CD4-positive, CD25-positive, alpha-beta regulatory T cell (primary cell): ENCODE data around the gene KRTAP10-12. TPM values are rescaled to one million over a fixed set of nuclear protein-coding genes. Genes with fewer than 3 reads are reported as not detected.

ENCODE experiments used
- ATAC-seq, 2 donors: fragments of 150-1000 bp; cut with Tn5 transposase; one replicate each; pipeline ENCODE4 v1.10.0; 2021; ENCODE audit warnings: low read depth in 2 of 2, moderate number of reproducible peaks in 2 of 2, moderate library complexity in 1 of 2
- DNase-seq, 3 donors: peaks; one replicate each; pipeline versions ENCODE4 v3.0.0 to v3.0.0-alpha.2; 2012 to 2022; ENCODE audit warnings: mixed read lengths in 1 of 3
- H3K27ac ChIP-seq: one replicate; pipeline ENCODE4 v1.7.0; 2013; ENCODE audit warnings: mild to moderate bottlenecking, low read length; ENCODE audit not compliant: insufficient read depth, poor library complexity, severe bottlenecking
- H3K27me3 ChIP-seq: one replicate; pipeline ENCODE4 v1.7.0; 2013; ENCODE audit warnings: low read length; ENCODE audit not compliant: control insufficient read depth, insufficient read depth
- H3K36me3 ChIP-seq: one replicate; pipeline ENCODE4 v1.7.0; 2013; ENCODE audit warnings: mild to moderate bottlenecking, low read length, moderate library complexity; ENCODE audit not compliant: control insufficient read depth, insufficient read depth
- H3K4me1 ChIP-seq: 2 replicates; pipeline ENCODE4 v1.7.0; 2013; ENCODE audit warnings: mild to moderate bottlenecking, low read length; ENCODE audit not compliant: insufficient read depth, control insufficient read depth, poor library complexity, severe bottlenecking
- H3K4me3 ChIP-seq: one replicate; pipeline ENCODE4 v1.7.0; 2013; ENCODE audit warnings: low read depth, mild to moderate bottlenecking, low read length, moderate library complexity
- H3K9me3 ChIP-seq, 2 experiments: 1 replicate in 1 of 2; 2 replicates in 1 of 2; pipeline ENCODE4 v1.7.0; 2013; ENCODE audit warnings: low read length in 2 of 2, mild to moderate bottlenecking in 1 of 2, moderate library complexity in 1 of 2; ENCODE audit not compliant: control insufficient read depth in 2 of 2
- H3K27ac Mint-ChIP-seq, 3 donors: one replicate each; pipeline ENCODE4 v1.8.0; 2020 to 2022; ENCODE audit warnings: mild to moderate bottlenecking in 3 of 3, mixed read lengths in 3 of 3, moderate library complexity in 2 of 3
- H3K27me3 Mint-ChIP-seq: one replicate; pipeline ENCODE4 v1.8.0; 2022; ENCODE audit warnings: mild to moderate bottlenecking, mixed read lengths
- H3K36me3 Mint-ChIP-seq: one replicate; pipeline ENCODE4 v1.8.0; 2020; ENCODE audit warnings: mixed read lengths
- H3K4me1 Mint-ChIP-seq, 4 donors: one replicate each; pipeline ENCODE4 v1.8.0; 2020 to 2022; ENCODE audit warnings: mixed read lengths in 4 of 4, mild to moderate bottlenecking in 1 of 4
- H3K4me3 Mint-ChIP-seq, 4 donors: one replicate each; pipeline ENCODE4 v1.8.0; 2020 to 2022; ENCODE audit warnings: mild to moderate bottlenecking in 4 of 4, mixed read lengths in 4 of 4, moderate library complexity in 3 of 4
- H3K9me3 Mint-ChIP-seq, 7 donors: one replicate each; pipeline ENCODE4 v1.8.0; 2020 to 2022; ENCODE audit warnings: mixed read lengths in 7 of 7, mild to moderate bottlenecking in 3 of 7, moderate library complexity in 2 of 7
- polyA plus RNA-seq, 4 donors: library from polyadenylated mRNA; unstranded; fragments of 300-500 nt; fragmentation: Illumina TruSeq; gene quantifications; one replicate each; pipeline ENCODE4 v1.2.3, GENCODE V29; 2021
- total RNA-seq: library from RNA; stranded (reverse); gene quantifications from one replicate; pipeline ENCODE4 v1.2.3, GENCODE V29; 2022

KRTAP10-12 gene
- total and polyA plus RNA-seq, 5 donors from 2014 or later, result not detected

GRCh38 chr21:44653123-44653522, 43.8 kb upstream of the KRTAP10-12 start:
- Mint-ChIP-seq H3K27ac (peak overlapping the region in 1 of 3 donors; percentile 72), H3K36me3 (peaks cover 8% of the 10 kb centered on the region), H3K4me3 (no peak overlapping the region), H3K9me3 (peaks cover 0 to 26% (median 5%) of the 10 kb centered on the region in 7 donors), H3K27me3 (peaks cover 4% of the 10 kb centered on the region), H3K4me1 (peaks cover 5 to 32% (median 13%) of the 10 kb centered on the region in 4 donors)
- ATAC-seq, result no peak
- H3K27me3 ChIP-seq, result no peaks in the 10 kb centered on the region
- H3K27ac ChIP-seq, result no peak overlapping the region
- H3K9me3 ChIP-seq, result peaks cover 5 to 19% of the 10 kb centered on the region in 2 experiments
- H3K4me1 ChIP-seq, result peaks cover 13% of the 10 kb centered on the region
- no peak overlapping the region for H3K4me3 ChIP-seq
- no peak for DNase-seq
- H3K36me3 ChIP-seq, result no peaks in the 10 kb centered on the region

GRCh38 chr21:44653656-44654575, 43.1 kb upstream of the KRTAP10-12 start:
- Histone ChIP-seq H3K4me3 (no peak overlapping the region), H3K4me1 (peaks cover 21% of the 10 kb centered on the region), H3K27me3 (no peaks in the 10 kb centered on the region), H3K27ac (no peak overlapping the region), H3K9me3 (peaks cover 5 to 19% of the 10 kb centered on the region in 2 experiments), H3K36me3 (no peaks in the 10 kb centered on the region)
- Mint-ChIP-seq H3K4me3 (peak overlapping the region in 2 of 4 donors; percentile 15 to 38), H3K4me1 (peaks cover 11 to 40% (median 19%) of the 10 kb centered on the region in 4 donors), H3K36me3 (peaks cover 8% of the 10 kb centered on the region), H3K27ac (peak overlapping the region; percentile 59 to 80 (median 72)), H3K27me3 (peaks cover 8% of the 10 kb centered on the region), H3K9me3 (peaks cover 0 to 26% (median 5%) of the 10 kb centered on the region in 7 donors)
- ATAC-seq, result peak in 1 of 2 donors; percentile 25
- DNase-seq, result peak in 2 of 3 donors; percentile 18 to 19

DNA sequence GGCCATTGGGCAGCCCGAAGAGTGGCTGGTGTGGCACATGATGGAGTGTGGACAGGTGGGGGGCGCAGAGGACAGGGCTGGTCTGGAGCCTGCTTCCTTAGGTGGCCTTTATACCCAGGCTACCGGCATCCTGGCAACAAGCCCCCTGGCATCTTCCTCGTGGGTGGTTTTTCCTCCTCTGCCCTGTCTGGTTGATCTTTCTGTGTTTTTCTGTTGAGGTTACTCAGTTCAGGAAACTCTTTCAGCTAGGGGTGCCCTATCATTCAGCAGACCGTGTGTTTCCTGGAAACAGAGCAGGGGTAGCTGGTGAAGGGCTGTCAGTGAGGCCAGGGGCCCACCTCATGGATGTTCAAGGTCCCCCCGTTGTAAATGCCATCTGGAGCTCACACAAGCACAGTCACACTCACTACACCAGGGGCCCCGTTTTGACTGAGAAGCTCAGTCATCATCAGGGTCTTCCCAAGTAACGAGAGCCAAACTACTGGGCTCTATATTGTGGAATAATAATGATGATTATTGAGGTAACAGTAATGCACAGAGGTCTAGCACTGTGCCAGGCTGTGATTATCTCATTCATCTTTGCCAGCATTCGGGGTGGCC, 42.3 kb upstream of the KRTAP10-12 start, which contains the start of gene KRTAP12-4:
KRTAP12-4 (minus strand) TSS at position 84 of the 600 bp plus-strand sequence; CDS start at position 39, 45 bp downstream.
- DNase-seq (peak in 1 of 3 donors; percentile 17), ATAC-seq (no peak)
- Histone ChIP-seq H3K27me3 (no peaks in the 10 kb centered on the region), H3K4me3 (no peak within 1 kb of the TSS), H3K27ac (no peak within 1 kb of the TSS), H3K9me3 (peaks cover 5 to 19% of the 10 kb centered on the region in 2 experiments), H3K36me3 (no peaks in the 10 kb centered on the region), H3K4me1 (peaks cover 24% of the 10 kb centered on the region)
- peaks cover 12% of the 10 kb centered on the region for H3K27me3 Mint-ChIP-seq
- peak within 1 kb of the TSS; percentile 71 to 80 (median 72) for H3K27ac Mint-ChIP-seq
- peaks cover 0 to 26% (median 5%) of the 10 kb centered on the region in 7 donors for H3K9me3 Mint-ChIP-seq
- peak within 1 kb of the TSS in 2 of 4 donors; percentile 15 to 38 for H3K4me3 Mint-ChIP-seq
- peaks cover 8% of the 10 kb centered on the region for H3K36me3 Mint-ChIP-seq
- peaks cover 11 to 47% (median 23%) of the 10 kb centered on the region in 4 donors for H3K4me1 Mint-ChIP-seq

- Histone ChIP-seq H3K27ac (no peak overlapping the region), H3K9me3 (peaks cover 5 to 19% of the 10 kb centered on the region in 2 experiments), H3K36me3 (no peaks in the 10 kb centered on the region), H3K4me3 (peak overlapping the region; percentile 66), H3K27me3 (peaks cover 3% of the 10 kb centered on the region), H3K4me1 (peaks cover 24% of the 10 kb centered on the region)
- H3K27me3 Mint-ChIP-seq, result peaks cover 28% of the 10 kb centered on the region
- H3K36me3 Mint-ChIP-seq, result peaks cover 8% of the 10 kb centered on the region
- H3K27ac Mint-ChIP-seq, result peak overlapping the region; percentile 80 to 95 (median 87)
- DNase-seq, result no peak
- peak overlapping the region; percentile 64 to 86 (median 79) for H3K4me3 Mint-ChIP-seq
- H3K9me3 Mint-ChIP-seq, result peaks cover 0 to 31% (median 5%) of the 10 kb centered on the region in 7 donors
- peaks cover 11 to 47% (median 25%) of the 10 kb centered on the region in 4 donors for H3K4me1 Mint-ChIP-seq
- ATAC-seq, result no peak
Measured at GRCh38 chr21:44656868-44657267, 40.1 kb upstream of the KRTAP10-12 start.

DNA sequence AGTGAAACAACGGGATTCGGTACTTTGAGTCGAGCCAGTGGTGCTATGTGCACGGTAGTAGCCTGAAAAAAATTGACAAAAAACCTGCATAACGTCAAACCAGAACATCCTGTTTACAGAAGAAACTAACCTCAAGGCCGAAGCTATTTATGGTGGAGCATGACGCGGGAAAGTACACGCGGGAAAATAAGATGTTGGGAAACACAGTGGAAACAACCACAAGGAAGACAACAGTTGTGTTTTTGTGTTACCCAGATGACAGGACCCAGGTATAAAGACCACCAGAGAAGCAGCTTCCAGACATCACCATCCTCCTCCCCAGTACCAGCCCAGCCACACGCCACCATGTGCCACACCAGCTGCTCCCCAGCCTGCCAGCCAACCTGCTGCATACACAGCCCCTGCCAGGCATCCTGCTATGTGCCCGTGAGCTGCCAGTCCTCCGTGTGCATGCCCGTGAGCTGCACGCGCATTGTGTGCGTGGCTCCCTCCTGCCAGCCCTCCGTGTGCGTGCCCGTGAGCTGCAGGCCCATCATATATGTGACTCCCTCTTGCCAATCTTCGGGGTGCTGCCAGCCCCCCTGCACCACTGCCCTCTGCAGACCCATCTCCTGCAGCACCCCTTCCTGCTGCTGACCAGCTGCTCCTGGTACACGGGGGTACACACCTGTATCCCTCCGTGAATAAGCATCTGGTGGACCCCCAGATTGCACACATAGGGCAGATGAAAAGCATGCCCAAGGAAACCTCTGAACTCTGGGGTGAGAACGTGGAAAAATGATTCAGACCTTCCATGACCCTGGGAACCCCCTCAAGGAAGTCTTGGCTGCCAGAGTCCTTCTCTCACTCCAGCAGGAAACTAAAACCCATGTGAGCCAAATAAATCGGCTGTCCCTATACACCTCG, 39.1 kb upstream of the KRTAP10-12 start, which contains the start of gene KRTAP12-3:
KRTAP12-3 (plus strand) TSS at position 298 of the 906 bp plus-strand sequence; CDS start at position 346, 48 bp downstream.
- Histone ChIP-seq H3K4me1 (peaks cover 24% of the 10 kb centered on the region), H3K9me3 (peaks cover 5 to 19% of the 10 kb centered on the region in 2 experiments), H3K4me3 (peak within 1 kb of the TSS; percentile 66), H3K27me3 (peaks cover 3% of the 10 kb centered on the region), H3K27ac (peak within 1 kb of the TSS; percentile 41), H3K36me3 (no peaks in the 10 kb centered on the region)
- ATAC-seq (peak; percentile 55 to 66), DNase-seq (peak in 2 of 3 donors; percentile 72 to 79)
- H3K4me1 Mint-ChIP-seq, result peaks cover 11 to 47% (median 25%) of the 10 kb centered on the region in 4 donors
- H3K4me3 Mint-ChIP-seq, result peak within 1 kb of the TSS; percentile 64 to 86 (median 79)
- H3K27me3 Mint-ChIP-seq, result peaks cover 32% of the 10 kb centered on the region
- peak within 1 kb of the TSS; percentile 80 to 95 (median 87) for H3K27ac Mint-ChIP-seq
- peaks cover 0 to 34% (median 5%) of the 10 kb centered on the region in 7 donors for H3K9me3 Mint-ChIP-seq
- H3K36me3 Mint-ChIP-seq, result peaks cover 8% of the 10 kb centered on the region

- Mint-ChIP-seq H3K4me3 (peak overlapping the region; percentile 47 to 85 (median 66)), H3K27me3 (peaks cover 28% of the 10 kb centered on the region), H3K36me3 (peaks cover 8% of the 10 kb centered on the region), H3K27ac (peak overlapping the region; percentile 69 to 95 (median 87)), H3K4me1 (peaks cover 11 to 46% (median 25%) of the 10 kb centered on the region in 4 donors), H3K9me3 (peaks cover 0 to 34% (median 7%) of the 10 kb centered on the region in 7 donors)
- H3K27me3 ChIP-seq, result peaks cover 3% of the 10 kb centered on the region
- no peak for DNase-seq
- no peak overlapping the region for H3K27ac ChIP-seq
- peaks cover 24% of the 10 kb centered on the region for H3K4me1 ChIP-seq
- peaks cover 5 to 19% of the 10 kb centered on the region in 2 experiments for H3K9me3 ChIP-seq
- ATAC-seq, result no peak
- H3K36me3 ChIP-seq, result no peaks in the 10 kb centered on the region
- peak overlapping the region; percentile 26 for H3K4me3 ChIP-seq
Measured at GRCh38 chr21:44658541-44658910, 38.4 kb upstream of the KRTAP10-12 start.
